ENCODE results near the gene RMI1. TPM values are rescaled to one million over a fixed set of nuclear protein-coding genes. Genes with fewer than 3 reads are reported as not detected.
A peak's percentile ranks its signal among the peaks of the same experiment; 100 is the strongest.

RMI1 gene
- total and polyA plus RNA-seq, 2 experiments from 2014 or later, result 4.2 to 5.8 TPM

DNA sequence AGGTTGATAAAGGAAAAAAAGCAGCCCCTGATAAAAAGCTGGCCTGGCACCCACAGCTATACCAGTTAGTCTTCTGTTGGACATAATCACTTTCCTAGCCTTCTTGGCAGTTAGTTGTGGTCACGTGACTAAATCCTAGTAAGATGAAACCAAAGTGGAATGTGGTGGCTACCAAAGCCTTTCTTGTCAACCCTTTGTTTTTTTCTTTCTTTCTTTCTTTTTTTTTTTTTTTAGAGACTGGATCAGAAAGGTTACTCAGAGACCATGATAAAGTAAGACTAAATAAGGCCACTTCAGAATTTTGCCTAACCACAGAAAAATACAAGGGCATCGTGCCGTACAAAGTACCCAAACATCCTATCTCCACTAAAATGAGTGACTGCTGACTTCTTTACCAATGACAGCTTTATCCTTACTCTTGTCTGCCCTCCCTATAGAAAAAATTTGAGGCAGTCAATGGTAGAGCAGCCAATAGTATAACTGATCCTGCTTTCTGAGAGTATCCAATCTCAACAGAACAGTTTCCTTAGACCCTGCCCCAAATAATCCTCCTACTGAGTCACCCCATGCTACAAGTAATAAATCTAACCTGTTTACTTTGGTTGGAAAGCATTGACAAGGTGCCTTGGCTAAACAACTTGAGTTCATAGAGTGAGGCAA is 45.2 kb upstream of the RMI1 start:
- Histone ChIP-seq H3K4me1 (ENCODE audit: insufficient read depth) (no peaks in the 10 kb centered on the region), H3K9me2 (replicated peaks; ENCODE audit: insufficient read depth) (no peaks in the 10 kb centered on the region), H3K36me3 (replicated peaks; ENCODE audit: insufficient read depth, low read depth) (no peaks in the 10 kb centered on the region), H3K27ac (no peak overlapping the region), H4K20me1 (ENCODE audit: insufficient read depth, poor library complexity, severe bottlenecking) (no peaks in the 10 kb centered on the region), H3K4me2 (no peak overlapping the region), H2AFZ (no peak overlapping the region), H3K4me3 (no peak overlapping the region), H3K79me2 (no peaks in the 10 kb centered on the region), H3K9me3 (ENCODE audit: low read depth) (no peaks in the 10 kb centered on the region), H3K27me3 (no peaks in the 10 kb centered on the region)
- DNase-seq (ENCODE audit: low spot score), result peak; percentile 28
- 80% methylated on average over 3 of the region's 3 CpGs for WGBS (ENCODE audit: low lambda C conversion rate, missing lambda C conversion rate)
- TF ChIP-seq CTCF (IDR thresholded peaks at IDR 0.05; ENCODE audit: poor library complexity), result no peak
- TF ChIP-seq EZH2phosphoT487 (IDR thresholded peaks at IDR 0.05; ENCODE audit: low read depth, severe bottlenecking, unreplicated experiment), result no peak
- TF ChIP-seq EZH2 (IDR thresholded peaks at IDR 0.05; ENCODE audit: borderline replicate concordance), result no peak

- no peak for TF ChIP-seq CTCF (IDR thresholded peaks at IDR 0.05; ENCODE audit: poor library complexity)
- TF ChIP-seq EZH2phosphoT487 (IDR thresholded peaks at IDR 0.05; ENCODE audit: low read depth, severe bottlenecking, unreplicated experiment), result no peak
- no peak for TF ChIP-seq EZH2 (IDR thresholded peaks at IDR 0.05; ENCODE audit: borderline replicate concordance)
- DNase-seq (ENCODE audit: low spot score), result no peak
- 91% methylated on average over 6 of the region's 6 CpGs for WGBS (ENCODE audit: low lambda C conversion rate, missing lambda C conversion rate)
Measured at GRCh38 chr9:83936523-83936922, 44.1 kb upstream of the RMI1 start.

GRCh38 chr9:83937861-83938455 is 42.6 kb upstream of the RMI1 start:
- Histone ChIP-seq H3K9me2 (replicated peaks; ENCODE audit: insufficient read depth) (no peaks in the 10 kb centered on the region), H3K9me3 (ENCODE audit: low read depth) (no peaks in the 10 kb centered on the region), H2AFZ (no peak overlapping the region), H3K79me2 (no peaks in the 10 kb centered on the region), H4K20me1 (ENCODE audit: insufficient read depth, poor library complexity, severe bottlenecking) (no peaks in the 10 kb centered on the region), H3K27me3 (no peaks in the 10 kb centered on the region), H3K27ac (no peak overlapping the region), H3K4me3 (no peak overlapping the region), H3K36me3 (replicated peaks; ENCODE audit: insufficient read depth, low read depth) (no peaks in the 10 kb centered on the region), H3K4me1 (ENCODE audit: insufficient read depth) (no peaks in the 10 kb centered on the region), H3K4me2 (no peak overlapping the region)
- no peak for TF ChIP-seq EZH2 (IDR thresholded peaks at IDR 0.05; ENCODE audit: borderline replicate concordance)
- TF ChIP-seq EZH2phosphoT487 (IDR thresholded peaks at IDR 0.05; ENCODE audit: low read depth, severe bottlenecking, unreplicated experiment), result no peak
- TF ChIP-seq CTCF (IDR thresholded peaks at IDR 0.05; ENCODE audit: poor library complexity), result peak; percentile 77
- DNase-seq (ENCODE audit: low spot score), result peak; percentile 85
- 18% methylated on average over 1 of the region's 1 CpG for WGBS (ENCODE audit: low lambda C conversion rate, missing lambda C conversion rate)

More at GRCh38 chr9:83936523-83936922, 44.1 kb upstream of the RMI1 start:
- no peaks in the 10 kb centered on the region for H4K20me1 ChIP-seq (ENCODE audit: insufficient read depth, poor library complexity, severe bottlenecking)
- H2AFZ ChIP-seq, result no peak overlapping the region
- no peaks in the 10 kb centered on the region for H3K27me3 ChIP-seq
- no peaks in the 10 kb centered on the region for H3K9me3 ChIP-seq (ENCODE audit: low read depth)
- no peak overlapping the region for H3K4me3 ChIP-seq
- no peak overlapping the region for H3K27ac ChIP-seq
- H3K4me2 ChIP-seq, result no peak overlapping the region
- no peaks in the 10 kb centered on the region for H3K9me2 ChIP-seq (replicated peaks; ENCODE audit: insufficient read depth)
- H3K79me2 ChIP-seq, result no peaks in the 10 kb centered on the region
- H3K36me3 ChIP-seq (replicated peaks; ENCODE audit: insufficient read depth, low read depth), result no peaks in the 10 kb centered on the region
- no peaks in the 10 kb centered on the region for H3K4me1 ChIP-seq (ENCODE audit: insufficient read depth)
